K562 (cell line): Measurements from ENCODE around the gene UMODL1. TPM values are rescaled to one million over a fixed set of nuclear protein-coding genes. Genes with fewer than 3 reads are reported as not detected.

Experiments used
- ATAC-seq: fragments of 200-7000 bp; cut with Tn5 transposase; 3 replicates; pipeline ENCODE4 v1.9.1; 2020; ENCODE audit warnings: moderate library complexity
- BruUV-seq: library from RNA; stranded (reverse); fragments of 400-500 nt; replicated peaks from 2 replicates; lab custom pipeline; 2021; lab: Mats Ljungman, UMichigan
- CTCF ChIA-PET: fragments of 300-600 bp; formaldehyde crosslinking; extraction: SDS; loops from one replicate; lab custom pipeline; 2021; ENCODE audit warnings: low intra/inter-chr PET ratio; lab: Yijun Ruan, JAX
- POLR2A ChIA-PET: fragments of 300-600, 350-650 bp; sonication (Branson Sonifier 250); formaldehyde crosslinking; extraction: SDS; loops from one replicate; lab custom pipeline; 2021; ENCODE audit warnings: antibody characterized with exemption, inconsistent platforms; lab: Yijun Ruan, JAX
- DNase-seq, 4 experiments: peaks; one replicate each; pipeline versions ENCODE4 v3.0.0 to v3.0.0-alpha.2; 2011 to 2018; ENCODE audit warnings: low spot score in 3 of 4, mixed read lengths in 3 of 4; ENCODE audit errors: extremely low read depth in 1 of 4
- FAIRE-seq: peaks from 2 replicates; lab custom pipeline; 2011; peaks lifted over from hg19 to GRCh38; lab: Jason Lieb, UNC
- H2AFZ ChIP-seq: 2 replicates; pipeline ENCODE4 v1.6.0; 2011; ENCODE audit warnings: low read depth, low read length, control low read depth, inconsistent platforms
- H3K27ac ChIP-seq: fragments of 200-600 bp; 3 replicates; pipeline ENCODE4 v1.8.0; 2011; ENCODE audit warnings: low read depth, mild to moderate bottlenecking, control low read depth, inconsistent platforms, low read length, moderate library complexity, mixed read lengths; ENCODE audit errors: extremely low read depth
- H3K27me3 ChIP-seq, 2 experiments: fragments of 300-600 bp in 1 of 2; 2 replicates in 1 of 2; 3 replicates in 1 of 2; pipeline versions ENCODE4 v1.6.0 to v1.8.0; 2011; ENCODE audit warnings: inconsistent platforms in 2 of 2, low read length in 2 of 2, mild to moderate bottlenecking in 1 of 2, mixed read lengths in 1 of 2, moderate library complexity in 1 of 2; ENCODE audit not compliant: control insufficient read depth in 2 of 2, insufficient read depth in 2 of 2
- H3K36me3 ChIP-seq: fragments of 300-600 bp; 3 replicates; pipeline ENCODE4 v1.8.0; 2011; ENCODE audit warnings: mild to moderate bottlenecking, low read length, inconsistent platforms; ENCODE audit not compliant: control insufficient read depth, insufficient read depth
- H3K4me1 ChIP-seq, 2 experiments: fragments of 200-600 bp in 1 of 2; replicated peaks in 1 of 2; 2 replicates in 1 of 2; 3 replicates in 1 of 2; pipeline versions ENCODE4 v1.5.1 to v1.8.0; 2011; ENCODE audit warnings: inconsistent platforms in 2 of 2, low read length in 2 of 2, mild to moderate bottlenecking in 1 of 2, mixed read lengths in 1 of 2, moderate library complexity in 1 of 2; ENCODE audit not compliant: control insufficient read depth in 2 of 2, insufficient read depth in 2 of 2
- H3K4me2 ChIP-seq: 2 replicates; pipeline ENCODE4 v1.6.1; 2011; ENCODE audit warnings: low read length, control low read depth, inconsistent platforms, mixed read lengths; ENCODE audit not compliant: insufficient read depth
- H3K4me3 ChIP-seq: fragments of 200-600 bp; sonication (generic), shearing (Covaris generic); 2 replicates; pipeline ENCODE4 v1.5.1; 2016; ENCODE audit warnings: control low read depth, inconsistent platforms
- H3K79me2 ChIP-seq: fragments of 200-600 bp; 3 replicates; pipeline ENCODE4 v1.8.0; 2011; ENCODE audit warnings: low read length, inconsistent platforms; ENCODE audit not compliant: control insufficient read depth, insufficient read depth
- H3K9ac ChIP-seq, 2 experiments: 2 replicates each; pipeline versions ENCODE4 v1.6.0 to v1.6.1; 2011; ENCODE audit warnings: low read depth in 2 of 2, low read length in 2 of 2, control low read depth in 1 of 2, inconsistent platforms in 1 of 2, mild to moderate bottlenecking in 1 of 2, mixed read lengths in 1 of 2; ENCODE audit not compliant: insufficient read depth in 1 of 2
- H3K9me1 ChIP-seq: one replicate; pipeline ENCODE4 v1.6.0; 2011; ENCODE audit warnings: inconsistent platforms, mild to moderate bottlenecking, low read length, moderate library complexity; ENCODE audit not compliant: control insufficient read depth, insufficient read depth
- H3K9me3 ChIP-seq: replicated peaks from 2 replicates; pipeline ENCODE4 v1.5.1; 2011; ENCODE audit warnings: low read depth, low read length, inconsistent platforms; ENCODE audit not compliant: control insufficient read depth, insufficient read depth
- H4K20me1 ChIP-seq: replicated peaks from 2 replicates; pipeline ENCODE4 v1.6.1; 2011; ENCODE audit warnings: low read length, inconsistent platforms, mixed read lengths; ENCODE audit not compliant: control insufficient read depth, insufficient read depth
- ARID2 ChIP-seq: fragments of 450-650 bp; IDR thresholded peaks from 2 replicates; pipeline ENCODE4 v1.6.1; 2017; ENCODE audit warnings: antibody characterized with exemption, mild to moderate bottlenecking
- CBX2 ChIP-seq: fragments of 200-600 bp; sonication (generic); IDR thresholded peaks from one replicate; pipeline ENCODE4 v1.6.1; 2012; ENCODE audit warnings: mild to moderate bottlenecking, low read length, inconsistent platforms; ENCODE audit not compliant: insufficient read depth, poor library complexity, severe bottlenecking
- ELF2 ChIP-seq: fragments of 250-450 bp; sonication (Bioruptor Pico); IDR thresholded peaks from 2 replicates; pipeline ENCODE4 v1.5.0; 2021; ENCODE audit warnings: mild to moderate bottlenecking
- ELK1 ChIP-seq: sonication (generic); formaldehyde crosslinking; IDR thresholded peaks from 2 replicates; pipeline ENCODE4 v1.8.1; 2022; ENCODE audit warnings: missing genetic modification reagents
- GABPB1 ChIP-seq: sonication (generic); formaldehyde crosslinking; IDR thresholded peaks from 2 replicates; pipeline ENCODE4 v1.8.0; 2022; ENCODE audit warnings: mild to moderate bottlenecking, missing genetic modification reagents
- HMGN3 ChIP-seq: IDR thresholded peaks from 2 replicates; pipeline ENCODE4 v1.6.1; 2011; ENCODE audit warnings: borderline replicate concordance, low read depth, mild to moderate bottlenecking, mixed read lengths, low read length; ENCODE audit not compliant: insufficient read length; ENCODE audit errors: extremely low read depth
- IRF2 ChIP-seq: sonication (generic); formaldehyde crosslinking; IDR thresholded peaks from 2 replicates; pipeline ENCODE4 v1.8.1; 2022; ENCODE audit warnings: mild to moderate bottlenecking, missing genetic modification reagents
- MXD1 ChIP-seq: fragments of 250-450 bp; sonication (Bioruptor Pico); IDR thresholded peaks from 2 replicates; pipeline ENCODE4 v1.8.0; 2021; ENCODE audit warnings: borderline replicate concordance, mild to moderate bottlenecking, moderate library complexity; ENCODE audit not compliant: poor library complexity, severe bottlenecking
- SOX6 ChIP-seq: fragments of 450-650 bp; IDR thresholded peaks from 2 replicates; pipeline ENCODE4 v1.6.1; 2014; ENCODE audit warnings: mild to moderate bottlenecking
- SRSF7 ChIP-seq: fragments of 200-400 bp; formaldehyde crosslinking; optimal IDR thresholded peaks from 2 replicates; pipeline ENCODE3; 2017; ENCODE audit warnings: mild to moderate bottlenecking, low read depth, low read length
- XRCC5 ChIP-seq: fragments of 200-400 bp; formaldehyde crosslinking; IDR thresholded peaks from 2 replicates; pipeline ENCODE4 v1.6.1; 2017; ENCODE audit warnings: low read depth, mild to moderate bottlenecking, low read length
- ZFX ChIP-seq: sonication (generic); formaldehyde crosslinking; IDR thresholded peaks from 2 replicates; pipeline ENCODE4 v1.8.0; 2022; ENCODE audit warnings: mild to moderate bottlenecking, missing genetic modification reagents, moderate library complexity
- ZNF134 ChIP-seq: fragments of 250-450 bp; sonication (Bioruptor Pico); conservative IDR thresholded peaks from 2 replicates; pipeline ENCODE4 v1.4.0; 2020
- ZNF143 ChIP-seq: sonication (generic); formaldehyde crosslinking; IDR thresholded peaks from 2 replicates; pipeline ENCODE4 v1.9.0; 2022; ENCODE audit warnings: mild to moderate bottlenecking, missing genetic modification reagents
- ZNF277 ChIP-seq: fragments of 250-450 bp; sonication (Bioruptor Pico); IDR thresholded peaks from 2 replicates; pipeline ENCODE4 v1.8.0; 2022; ENCODE audit warnings: inconsistent platforms, mild to moderate bottlenecking, moderate library complexity, borderline replicate concordance
- ZNF445 ChIP-seq: fragments of 250-450 bp; sonication (Bioruptor Pico); IDR thresholded peaks from 2 replicates; pipeline ENCODE4 v1.4.0; 2020; ENCODE audit warnings: low read depth, mild to moderate bottlenecking, moderate library complexity
- ZNF561 ChIP-seq: fragments of 450-650 bp; formaldehyde crosslinking; conservative IDR thresholded peaks from 2 replicates; pipeline ENCODE4 v1.4.0; 2020; ENCODE audit warnings: mild to moderate bottlenecking, moderate library complexity
- ZNF57 ChIP-seq: fragments of 450-650 bp; formaldehyde crosslinking; IDR thresholded peaks from 2 replicates; pipeline ENCODE4 v1.4.0; 2020; ENCODE audit warnings: mild to moderate bottlenecking, moderate library complexity
- WGBS: fragments of 100-300 bp; shearing (Covaris generic); methylation state at CpG from one replicate; pipeline ENCODE4 v1.1.6; 2016; ENCODE audit warnings: low coverage, mixed read lengths; ENCODE audit not compliant: insufficient coverage; ENCODE audit errors: missing lambda C conversion rate; 5-methylcytosine and 5-hydroxymethylcytosine counted together
- in situ Hi-C: fragments of 300-500 bp; cut with MboI; formaldehyde crosslinking; loops from 4 replicates; pipeline ENCODE4 v1.15.0; 2018; ENCODE audit warnings: inconsistent platforms, mixed read lengths
- intact Hi-C: fragments of 100-400 bp; cut with micrococcal nuclease; formaldehyde crosslinking; loops from 2 replicates; pipeline ENCODE4 v1.14.2; 2022
- polyA plus RNA-seq, 8 experiments: library from polyadenylated mRNA; depleted of rRNA in 4 of 8; stranded (reverse) in 5 of 8; unstranded in 3 of 8; fragments of >200 nt; fragmentation: Nextera tagmentation in 2 of 8; fragmentation: Illumina TruSeq in 1 of 8; extraction: Ambion mirVana in 2 of 8; extraction: Trizol in 1 of 8; gene quantifications; 2 replicates each; pipeline versions ENCODE4 v1.2.1 to v1.2.3, GENCODE V29; 2011 to 2014; ENCODE audit warnings: inconsistent platforms in 1 of 8, missing spikeins in 1 of 8
- total RNA-seq, 7 experiments: library from RNA; depleted of rRNA in 6 of 7; stranded (reverse); fragments of >200 nt in 6 of 7; fragmentation: Illumina TruSeq in 2 of 7; extraction: Trizol in 2 of 7; gene quantifications; 2 replicates each; pipeline versions ENCODE4 v1.2.1 to v1.2.3, GENCODE V29; 2011 to 2021; ENCODE audit warnings: low replicate concordance in 1 of 7

Gene UMODL1
- total and polyA plus RNA-seq, 9 of the 15 experiments (the other 6 are each of a cell fraction or from before 2014, with no cell fraction given): not detected

- TF ChIP-seq ELF2 (no peak), XRCC5 (no peak)
These were observed 12.2 kb downstream of the UMODL1 start (continued) for GRCh38 chr21:42083361-42083690.

GRCh38 chr21:42084079-42084478, 13.0 kb downstream of the UMODL1 start:
- Histone ChIP-seq H3K9me1 (peaks cover 3% of the 10 kb centered on the region), H3K4me1 (peaks cover 0 to 6% of the 10 kb centered on the region in 2 experiments; a peak in 2 of 5 replicates), H3K27ac (no peak overlapping the region), H3K4me3 (no peak overlapping the region), H3K27me3 (peaks cover 67 to 96% of the 10 kb centered on the region in 2 experiments), H4K20me1 (peaks cover 16% of the 10 kb centered on the region), H3K36me3 (no peaks in the 10 kb centered on the region), H3K79me2 (no peaks in the 10 kb centered on the region), H3K9ac (no peak overlapping the region), H2AFZ (no peak overlapping the region), H3K4me2 (no peak overlapping the region), H3K9me3 (no peaks in the 10 kb centered on the region)
- ATAC-seq (no peak), FAIRE-seq (no peak), DNase-seq (no peak)
- POLR2A ChIA-PET: interaction anchor here (0.7 kb wide), 1 partner anchor 388 kb away, joined by 3 read pairs; no protein-coding TSS in a partner anchor
- in situ Hi-C loops: no loop called here
- no TSS peak for BruUV-seq
- intact Hi-C loops: loop anchor here (10.0 kb wide), 1 partner anchor 59 kb away; no protein-coding TSS in a partner anchor
- 4% methylated on average over 12 of the region's 12 CpGs for WGBS
- CTCF ChIA-PET: no interaction called here
- TF ChIP-seq ZNF277 (no peak), ZNF57 (CRISPR knock-in tag) (no peak), ZNF143 (CRISPR knock-in tag) (no peak), CBX2 (no peak), GABPB1 (no peak), IRF2 (CRISPR knock-in tag) (no peak), ARID2 (no peak), SRSF7 (no peak), ZNF134 (CRISPR knock-in tag) (no peak), SOX6 (no peak), HMGN3 (no peak), ZFX (no peak), ZNF445 (no peak), ELK1 (CRISPR knock-in tag) (no peak), MXD1 (CRISPR knock-in tag) (no peak), ZNF561 (no peak)
